ENCODE measurements around the gene SLC38A10. TPM values are rescaled to one million over a fixed set of nuclear protein-coding genes. Genes with fewer than 3 reads are reported as not detected.

Gene SLC38A10
- total and polyA plus RNA-seq, 2 of the 13 experiments (the other 11 are each of a cell fraction or from before 2014, with no cell fraction given): 23.4 to 55.8 TPM

- no peak for TF ChIP-seq LCORL (IDR thresholded peaks at IDR 0.05)
- peak; percentile 63; the same call in 1 of the 2 replicates for TF ChIP-seq LCORL (CRISPR knock-in tag; IDR thresholded peaks at IDR 0.05)
- TF ChIP-seq HDAC2 (CRISPR knock-in tag; IDR thresholded peaks at IDR 0.05): peak; percentile 70; the same call in 1 of the 2 replicates
- no peak for TF ChIP-seq ATAD3A (CRISPR knock-in tag; IDR thresholded peaks at IDR 0.05)
- TF ChIP-seq, protein P1, sequence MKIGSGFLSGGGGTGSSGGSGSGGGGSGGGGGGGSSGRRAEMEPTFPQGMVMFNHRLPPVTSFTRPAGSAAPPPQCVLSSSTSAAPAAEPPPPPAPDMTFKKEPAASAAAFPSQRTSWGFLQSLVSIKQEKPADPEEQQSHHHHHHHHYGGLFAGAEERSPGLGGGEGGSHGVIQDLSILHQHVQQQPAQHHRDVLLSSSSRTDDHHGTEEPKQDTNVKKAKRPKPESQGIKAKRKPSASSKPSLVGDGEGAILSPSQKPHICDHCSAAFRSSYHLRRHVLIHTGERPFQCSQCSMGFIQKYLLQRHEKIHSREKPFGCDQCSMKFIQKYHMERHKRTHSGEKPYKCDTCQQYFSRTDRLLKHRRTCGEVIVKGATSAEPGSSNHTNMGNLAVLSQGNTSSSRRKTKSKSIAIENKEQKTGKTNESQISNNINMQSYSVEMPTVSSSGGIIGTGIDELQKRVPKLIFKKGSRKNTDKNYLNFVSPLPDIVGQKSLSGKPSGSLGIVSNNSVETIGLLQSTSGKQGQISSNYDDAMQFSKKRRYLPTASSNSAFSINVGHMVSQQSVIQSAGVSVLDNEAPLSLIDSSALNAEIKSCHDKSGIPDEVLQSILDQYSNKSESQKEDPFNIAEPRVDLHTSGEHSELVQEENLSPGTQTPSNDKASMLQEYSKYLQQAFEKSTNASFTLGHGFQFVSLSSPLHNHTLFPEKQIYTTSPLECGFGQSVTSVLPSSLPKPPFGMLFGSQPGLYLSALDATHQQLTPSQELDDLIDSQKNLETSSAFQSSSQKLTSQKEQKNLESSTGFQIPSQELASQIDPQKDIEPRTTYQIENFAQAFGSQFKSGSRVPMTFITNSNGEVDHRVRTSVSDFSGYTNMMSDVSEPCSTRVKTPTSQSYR (CRISPR knock-in tag; IDR thresholded peaks at IDR 0.05; ENCODE audit: borderline replicate concordance): peak; percentile 17; the same call in 1 of the 2 replicates
- TF ChIP-seq, protein P2, sequence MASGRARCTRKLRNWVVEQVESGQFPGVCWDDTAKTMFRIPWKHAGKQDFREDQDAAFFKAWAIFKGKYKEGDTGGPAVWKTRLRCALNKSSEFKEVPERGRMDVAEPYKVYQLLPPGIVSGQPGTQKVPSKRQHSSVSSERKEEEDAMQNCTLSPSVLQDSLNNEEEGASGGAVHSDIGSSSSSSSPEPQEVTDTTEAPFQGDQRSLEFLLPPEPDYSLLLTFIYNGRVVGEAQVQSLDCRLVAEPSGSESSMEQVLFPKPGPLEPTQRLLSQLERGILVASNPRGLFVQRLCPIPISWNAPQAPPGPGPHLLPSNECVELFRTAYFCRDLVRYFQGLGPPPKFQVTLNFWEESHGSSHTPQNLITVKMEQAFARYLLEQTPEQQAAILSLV (CRISPR knock-in tag; IDR thresholded peaks at IDR 0.05; ENCODE audit: borderline replicate concordance): no peak
- 0 out of 2 replicates have a peak, but pooled peaks have one; percentile 50 for TF ChIP-seq ZBTB3 (CRISPR knock-in tag; IDR thresholded peaks at IDR 0.05; ENCODE audit: borderline replicate concordance, low read depth)
- TF ChIP-seq, protein P3, sequence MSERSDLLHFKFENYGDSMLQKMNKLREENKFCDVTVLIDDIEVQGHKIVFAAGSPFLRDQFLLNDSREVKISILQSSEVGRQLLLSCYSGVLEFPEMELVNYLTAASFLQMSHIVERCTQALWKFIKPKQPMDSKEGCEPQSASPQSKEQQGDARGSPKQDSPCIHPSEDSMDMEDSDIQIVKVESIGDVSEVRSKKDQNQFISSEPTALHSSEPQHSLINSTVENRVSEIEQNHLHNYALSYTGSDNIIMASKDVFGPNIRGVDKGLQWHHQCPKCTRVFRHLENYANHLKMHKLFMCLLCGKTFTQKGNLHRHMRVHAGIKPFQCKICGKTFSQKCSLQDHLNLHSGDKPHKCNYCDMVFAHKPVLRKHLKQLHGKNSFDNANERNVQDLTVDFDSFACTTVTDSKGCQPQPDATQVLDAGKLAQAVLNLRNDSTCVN (CRISPR knock-in tag; IDR thresholded peaks at IDR 0.05; ENCODE audit: borderline replicate concordance): peak; percentile 41; the same call in 1 of the 2 replicates
- TF ChIP-seq TBL1XR1 (IDR thresholded peaks at IDR 0.05; ENCODE audit: borderline replicate concordance, low read length, partially characterized antibody): peak; percentile 19
- TF ChIP-seq ZFY (CRISPR knock-in tag; IDR thresholded peaks at IDR 0.05): peak; percentile 22; the same call in 1 of the 2 replicates
- TF ChIP-seq NFKB2 (CRISPR knock-in tag; IDR thresholded peaks at IDR 0.05; ENCODE audit: borderline replicate concordance): peak; percentile 36; the same call in 1 of the 2 replicates
- peak; percentile 79; the same call in 1 of the 2 replicates for TF ChIP-seq ZNF580 (CRISPR knock-in tag; IDR thresholded peaks at IDR 0.05; ENCODE audit: borderline replicate concordance, low read depth)
- peak; percentile 59; the same call in 1 of the 2 replicates for TF ChIP-seq ZNF614 (CRISPR knock-in tag; IDR thresholded peaks at IDR 0.05; ENCODE audit: borderline replicate concordance)
- 0 out of 2 replicates have a peak, but pooled peaks have one; percentile 30 for TF ChIP-seq HMGXB3 (CRISPR knock-in tag; IDR thresholded peaks at IDR 0.05; ENCODE audit: borderline replicate concordance)
- TF ChIP-seq, protein P4, sequence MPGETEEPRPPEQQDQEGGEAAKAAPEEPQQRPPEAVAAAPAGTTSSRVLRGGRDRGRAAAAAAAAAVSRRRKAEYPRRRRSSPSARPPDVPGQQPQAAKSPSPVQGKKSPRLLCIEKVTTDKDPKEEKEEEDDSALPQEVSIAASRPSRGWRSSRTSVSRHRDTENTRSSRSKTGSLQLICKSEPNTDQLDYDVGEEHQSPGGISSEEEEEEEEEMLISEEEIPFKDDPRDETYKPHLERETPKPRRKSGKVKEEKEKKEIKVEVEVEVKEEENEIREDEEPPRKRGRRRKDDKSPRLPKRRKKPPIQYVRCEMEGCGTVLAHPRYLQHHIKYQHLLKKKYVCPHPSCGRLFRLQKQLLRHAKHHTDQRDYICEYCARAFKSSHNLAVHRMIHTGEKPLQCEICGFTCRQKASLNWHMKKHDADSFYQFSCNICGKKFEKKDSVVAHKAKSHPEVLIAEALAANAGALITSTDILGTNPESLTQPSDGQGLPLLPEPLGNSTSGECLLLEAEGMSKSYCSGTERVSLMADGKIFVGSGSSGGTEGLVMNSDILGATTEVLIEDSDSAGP (CRISPR knock-in tag; IDR thresholded peaks at IDR 0.05; ENCODE audit: borderline replicate concordance): peak; percentile 67; the same call in 1 of the 2 replicates
- no peak for TF ChIP-seq ADNP (CRISPR knock-in tag; IDR thresholded peaks at IDR 0.05)
Observed at GRCh38 chr17:81309140-81309858, 14.2 kb upstream of the SLC38A10 start (continued).

Data from HepG2 (cell line).